ENCODE data around the gene TRAPPC5. TPM values are rescaled to one million over a fixed set of nuclear protein-coding genes. Genes with fewer than 3 reads are reported as not detected.

TRAPPC5 gene
- total RNA-seq, 6 experiments from 2014 or later = 41.7 to 66.5 (median 52.0) TPM

DNA sequence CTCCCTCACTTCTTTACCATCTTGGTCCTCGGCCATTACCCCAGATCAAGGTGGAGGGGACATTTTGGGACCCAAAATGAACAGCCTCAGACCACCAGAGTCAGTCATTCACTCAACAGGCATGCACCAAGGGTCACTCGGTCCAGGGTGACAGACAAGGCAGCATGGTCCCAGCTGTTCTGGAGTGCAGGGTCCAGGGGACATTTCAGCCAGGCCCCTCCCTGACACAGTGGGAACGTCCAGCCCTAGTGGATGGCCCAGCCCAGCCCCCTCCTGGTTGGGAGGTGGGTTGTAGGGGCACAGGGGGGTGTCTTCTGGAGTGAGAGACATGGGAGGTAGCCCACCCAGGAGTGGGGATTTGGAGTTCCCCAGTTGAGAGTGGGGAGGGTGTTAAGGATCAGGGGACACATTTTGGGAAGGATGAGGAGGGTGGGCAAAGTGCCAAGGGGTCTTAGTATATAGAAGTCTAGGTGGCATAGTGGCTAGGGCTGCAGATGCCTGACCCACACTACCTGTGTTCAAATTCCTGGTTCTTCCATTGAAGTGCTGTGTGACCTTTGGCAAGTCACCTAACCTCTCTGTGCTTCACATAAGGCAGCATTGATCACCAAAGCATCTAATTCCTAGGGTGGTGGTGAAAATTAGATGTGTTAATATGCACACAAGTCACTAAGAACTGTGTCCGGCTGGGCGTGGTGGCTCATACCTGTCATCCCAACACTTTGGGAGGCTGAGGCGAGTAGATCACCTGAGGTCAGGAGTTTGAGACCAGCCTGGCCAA, 23.8 kb downstream of the TRAPPC5 start:
- H3K9me3 ChIP-seq = no peaks in the 10 kb centered on the region
- no peak overlapping the region for H3K4me3 ChIP-seq
- no peaks in the 10 kb centered on the region for H3K4me1 ChIP-seq
- no peak for TF ChIP-seq POLR2A (IDR thresholded peaks at IDR 0.05)
- TF ChIP-seq, protein P1, sequence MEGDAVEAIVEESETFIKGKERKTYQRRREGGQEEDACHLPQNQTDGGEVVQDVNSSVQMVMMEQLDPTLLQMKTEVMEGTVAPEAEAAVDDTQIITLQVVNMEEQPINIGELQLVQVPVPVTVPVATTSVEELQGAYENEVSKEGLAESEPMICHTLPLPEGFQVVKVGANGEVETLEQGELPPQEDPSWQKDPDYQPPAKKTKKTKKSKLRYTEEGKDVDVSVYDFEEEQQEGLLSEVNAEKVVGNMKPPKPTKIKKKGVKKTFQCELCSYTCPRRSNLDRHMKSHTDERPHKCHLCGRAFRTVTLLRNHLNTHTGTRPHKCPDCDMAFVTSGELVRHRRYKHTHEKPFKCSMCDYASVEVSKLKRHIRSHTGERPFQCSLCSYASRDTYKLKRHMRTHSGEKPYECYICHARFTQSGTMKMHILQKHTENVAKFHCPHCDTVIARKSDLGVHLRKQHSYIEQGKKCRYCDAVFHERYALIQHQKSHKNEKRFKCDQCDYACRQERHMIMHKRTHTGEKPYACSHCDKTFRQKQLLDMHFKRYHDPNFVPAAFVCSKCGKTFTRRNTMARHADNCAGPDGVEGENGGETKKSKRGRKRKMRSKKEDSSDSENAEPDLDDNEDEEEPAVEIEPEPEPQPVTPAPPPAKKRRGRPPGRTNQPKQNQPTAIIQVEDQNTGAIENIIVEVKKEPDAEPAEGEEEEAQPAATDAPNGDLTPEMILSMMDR (IDR thresholded peaks at IDR 0.05) = no peak
- no peaks in the 10 kb centered on the region for H3K27me3 ChIP-seq
- no peak for ATAC-seq
- DNase-seq = no peak
- intact Hi-C loops (cut with DNase I) = no loop called here
- H3K36me3 ChIP-seq = no peaks in the 10 kb centered on the region
- H3K27ac ChIP-seq = no peak overlapping the region
- 69% methylated on average over 5 of the region's 6 CpGs for WGBS (ENCODE audit: insufficient coverage, low coverage, low lambda C conversion rate, missing lambda C conversion rate)

DNA sequence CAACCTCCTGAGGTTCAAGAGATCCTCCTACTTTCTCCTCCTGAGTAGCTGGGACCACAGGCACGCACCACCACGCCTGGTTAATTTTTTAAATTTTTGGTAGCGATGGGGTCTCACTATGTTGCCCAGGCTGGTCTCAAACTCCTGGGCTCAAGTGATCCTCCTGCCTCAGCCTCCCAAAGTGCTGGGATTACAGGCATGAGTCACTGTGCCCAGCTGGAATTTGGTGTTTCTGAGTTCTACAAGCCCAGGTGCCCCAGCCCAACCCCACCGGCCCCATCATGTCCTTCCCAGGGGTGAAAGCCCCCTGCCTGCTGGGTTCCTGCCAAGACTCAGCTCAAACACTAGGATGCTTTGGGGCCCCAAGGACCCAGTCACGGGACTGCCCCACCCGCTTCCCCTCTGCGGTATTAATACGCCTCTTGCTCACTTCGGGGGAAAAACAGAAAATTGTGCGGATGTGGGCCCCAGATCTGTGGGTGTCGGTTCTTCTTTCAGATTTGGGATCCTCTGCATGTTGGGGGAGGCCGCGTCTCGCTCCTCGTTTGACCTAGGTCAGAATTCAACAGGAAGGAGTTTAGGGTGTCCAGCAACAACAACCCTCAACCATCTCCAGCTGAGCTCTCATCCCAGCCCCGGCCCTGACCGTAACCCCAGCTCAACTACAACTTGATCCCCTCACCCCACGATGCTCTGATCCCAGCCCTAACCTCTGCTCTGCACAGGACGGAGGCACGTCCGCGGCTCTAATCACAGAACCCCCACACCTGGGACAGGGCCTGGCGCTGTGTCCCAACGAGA, 25.0 kb downstream of the TRAPPC5 start:
- Histone ChIP-seq H3K4me3 (no peak overlapping the region), H3K9me3 (no peaks in the 10 kb centered on the region), H3K27ac (peak overlapping the region in 1 of 3 donors; percentile 57), H3K36me3 (no peaks in the 10 kb centered on the region), H3K27me3 (no peaks in the 10 kb centered on the region), H3K4me1 (no peaks in the 10 kb centered on the region)
- intact Hi-C loops (cut with DNase I) = no loop called here
- peak in 2 of 3 donors; percentile 55 to 75 for DNase-seq
- 27% methylated on average over 9 of the region's 24 CpGs for WGBS (ENCODE audit: insufficient coverage, low coverage, low lambda C conversion rate, missing lambda C conversion rate)
- TF ChIP-seq POLR2A (IDR thresholded peaks at IDR 0.05) = no peak
- TF ChIP-seq, protein P1 (IDR thresholded peaks at IDR 0.05) = no peak
- ATAC-seq = peak; percentile 6 to 54 (median 42)

- Histone ChIP-seq H3K27ac (peak overlapping the region; percentile 37 to 57 (median 44)), H3K27me3 (no peaks in the 10 kb centered on the region), H3K4me3 (no peak overlapping the region), H3K4me1 (no peaks in the 10 kb centered on the region), H3K9me3 (no peaks in the 10 kb centered on the region), H3K36me3 (no peaks in the 10 kb centered on the region)
- intact Hi-C loops (cut with DNase I) = no loop called here
- 65% methylated on average over 8 of the region's 14 CpGs for WGBS (ENCODE audit: insufficient coverage, low coverage, low lambda C conversion rate, missing lambda C conversion rate)
- ATAC-seq (peak in 3 of 4 donors; percentile 8 to 9 (median 9)), DNase-seq (no peak)
- TF ChIP-seq POLR2A (IDR thresholded peaks at IDR 0.05) = no peak
- TF ChIP-seq, protein P1 (IDR thresholded peaks at IDR 0.05) = no peak
Observed at GRCh38 chr19:7706188-7706954, 25.7 kb downstream of the TRAPPC5 start.

DNA sequence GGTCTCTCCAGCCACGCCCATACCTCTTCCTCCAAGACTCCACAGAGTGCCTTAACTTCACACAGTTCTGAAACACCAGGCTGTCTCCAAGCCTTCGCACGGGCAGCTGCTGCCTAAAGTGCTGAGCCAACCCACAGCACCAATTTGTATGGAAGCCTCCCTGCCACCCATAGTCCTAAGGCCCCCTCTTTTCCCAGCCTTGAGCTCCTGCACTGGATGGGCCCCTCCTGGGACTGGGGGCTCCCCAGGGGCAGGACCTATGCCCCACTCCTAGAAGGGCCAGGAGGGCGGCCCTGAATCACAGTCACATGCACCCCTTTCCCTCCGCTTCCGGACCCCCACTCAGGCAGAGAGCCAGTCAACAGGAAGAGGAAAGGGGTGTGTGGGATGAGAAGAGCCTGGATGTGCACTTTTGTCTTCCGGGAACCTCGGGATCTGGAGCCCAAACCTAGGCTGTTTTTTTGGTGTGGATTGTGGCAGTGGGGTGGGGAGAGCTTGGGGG, 26.4 kb downstream of the TRAPPC5 start:
- Histone ChIP-seq H3K9me3 (no peaks in the 10 kb centered on the region), H3K27ac (peak overlapping the region; percentile 37 to 57 (median 44)), H3K36me3 (no peaks in the 10 kb centered on the region), H3K27me3 (no peaks in the 10 kb centered on the region), H3K4me1 (no peaks in the 10 kb centered on the region), H3K4me3 (no peak overlapping the region)
- no peak for TF ChIP-seq POLR2A (IDR thresholded peaks at IDR 0.05)
- TF ChIP-seq, protein P1 (IDR thresholded peaks at IDR 0.05) = no peak
- peak; percentile 58 to 75 (median 68) for ATAC-seq
- 29% methylated on average over 2 of the region's 8 CpGs for WGBS (ENCODE audit: insufficient coverage, low coverage, low lambda C conversion rate, missing lambda C conversion rate)
- peak in 1 of 3 donors; percentile 43 for DNase-seq
- intact Hi-C loops (cut with DNase I) = no loop called here

Data from right lobe of liver (tissue), 6 donors.